ENCODE results near the gene TIGD6. TPM values are rescaled to one million over a fixed set of nuclear protein-coding genes. Genes with fewer than 3 reads are reported as not detected.
A peak's percentile ranks its signal among the peaks of the same experiment; 100 is the strongest.

Gene TIGD6
- total and polyA plus RNA-seq, 2 experiments from 2014 or later: 1.4 to 2.1 TPM

- TF ChIP-seq ETS1 (IDR thresholded peaks at IDR 0.05) (no peak), JUNB (IDR thresholded peaks at IDR 0.05; ENCODE audit: unreplicated experiment) (no peak), EZH2 (IDR thresholded peaks at IDR 0.05; ENCODE audit: low read depth, unreplicated experiment) (no peak), NANOG (IDR thresholded peaks at IDR 0.05; ENCODE audit: borderline replicate concordance) (no peak), CTCF (conservative IDR thresholded peaks at IDR 0.05; ENCODE audit: low read depth in 2 of 2) (no peak)
Measured at GRCh38 chr5:149957855-149958254, 42.6 kb downstream of the TIGD6 start (continued).

- Histone ChIP-seq H2AFZ (no peak overlapping the region), H3K27me3 (ENCODE audit: insufficient read depth) (peaks cover 6% of the 10 kb centered on the region), H3K4me3 (no peak overlapping the region), H3K4me1 (ENCODE audit: insufficient read depth) (peaks cover 10% of the 10 kb centered on the region; the same call in 1 of the 2 replicates), H3K27ac (ENCODE audit: low read depth) (no peak overlapping the region), H4K20me1 (replicated peaks; ENCODE audit: insufficient read depth) (no peaks in the 10 kb centered on the region), H3K36me3 (ENCODE audit: insufficient read depth) (no peaks in the 10 kb centered on the region), H3K9me2 (ENCODE audit: insufficient read depth) (no peaks in the 10 kb centered on the region), H3K79me2 (replicated peaks; ENCODE audit: insufficient read depth) (no peaks in the 10 kb centered on the region), H3F3A (replicated peaks; ENCODE audit: low read depth) (peaks cover 8% of the 10 kb centered on the region; the same call in 1 of the 2 replicates), H3K4me2 (no peak overlapping the region)
- H3K36me3 Mint-ChIP-seq (ENCODE audit: low read depth): no peaks in the 10 kb centered on the region
- no peak overlapping the region for H3K27ac Mint-ChIP-seq
- peaks cover 15% of the 10 kb centered on the region for H3K4me1 Mint-ChIP-seq
- DNase-seq (ENCODE audit: low spot score) (no peak), ATAC-seq (no peak)
- no peaks in the 10 kb centered on the region for H3K9me3 Mint-ChIP-seq
- H3K27me3 Mint-ChIP-seq (ENCODE audit: insufficient read depth, low read depth, poor library complexity): peaks cover 8% of the 10 kb centered on the region
- TF ChIP-seq NANOG (IDR thresholded peaks at IDR 0.05; ENCODE audit: borderline replicate concordance) (no peak), JUNB (IDR thresholded peaks at IDR 0.05; ENCODE audit: unreplicated experiment) (no peak), ZNF331 (CRISPR knock-in tag; IDR thresholded peaks at IDR 0.05; ENCODE audit: low read depth) (no peak), EZH2 (IDR thresholded peaks at IDR 0.05; ENCODE audit: low read depth, unreplicated experiment) (no peak), CREB1 (CRISPR knock-in tag; IDR thresholded peaks at IDR 0.05; ENCODE audit: low read depth) (no peak), EZH2phosphoT487 (IDR thresholded peaks at IDR 0.05; ENCODE audit: unreplicated experiment) (no peak), ETS1 (IDR thresholded peaks at IDR 0.05) (no peak), STAT1 (IDR thresholded peaks at IDR 0.05; ENCODE audit: unreplicated experiment) (no peak)
- H3K4me3 Mint-ChIP-seq: no peak overlapping the region
Measured at GRCh38 chr5:149956685-149957084, 43.8 kb downstream of the TIGD6 start.

- no peak overlapping the region for H3K4me2 ChIP-seq
- H3K79me2 ChIP-seq (replicated peaks; ENCODE audit: insufficient read depth): no peaks in the 10 kb centered on the region
- no peak overlapping the region for H3K27ac ChIP-seq (ENCODE audit: low read depth)
- Mint-ChIP-seq H3K4me3 (no peak overlapping the region), H3K27ac (no peak overlapping the region), H3K36me3 (ENCODE audit: low read depth) (no peaks in the 10 kb centered on the region), H3K9me3 (no peaks in the 10 kb centered on the region), H3K27me3 (ENCODE audit: insufficient read depth, low read depth, poor library complexity) (peaks cover 1% of the 10 kb centered on the region), H3K4me1 (peaks cover 6% of the 10 kb centered on the region)
- ATAC-seq: no peak
- H2AFZ ChIP-seq: peak overlapping the region; percentile 66; the same call in 1 of the 2 replicates
- peaks cover 2% of the 10 kb centered on the region; the same call in 1 of the 2 replicates for H3F3A ChIP-seq (replicated peaks; ENCODE audit: low read depth)
- H3K36me3 ChIP-seq (ENCODE audit: insufficient read depth): no peaks in the 10 kb centered on the region
- DNase-seq (ENCODE audit: low spot score): no peak
- H4K20me1 ChIP-seq (replicated peaks; ENCODE audit: insufficient read depth): no peaks in the 10 kb centered on the region
- TF ChIP-seq ETS1 (IDR thresholded peaks at IDR 0.05) (no peak), CTCF (conservative IDR thresholded peaks at IDR 0.05; ENCODE audit: low read depth in 2 of 2) (no peak), JUNB (IDR thresholded peaks at IDR 0.05; ENCODE audit: unreplicated experiment) (no peak)
- no peak overlapping the region for H3K4me3 ChIP-seq
- H3K9me2 ChIP-seq (ENCODE audit: insufficient read depth): no peaks in the 10 kb centered on the region
- no peaks in the 10 kb centered on the region for H3K27me3 ChIP-seq (ENCODE audit: insufficient read depth)
- peaks cover 4% of the 10 kb centered on the region; the same call in 1 of the 2 replicates for H3K4me1 ChIP-seq (ENCODE audit: insufficient read depth)
Measured at GRCh38 chr5:149954798-149955197, 45.7 kb downstream of the TIGD6 start.

All from GM23338 (cell line).